HepG2 (cell line): ENCODE data around the gene MRPL51.

Experiments
- EP300 ChIP-seq, 3 experiments: sonication (generic) in 1 of 3; formaldehyde crosslinking in 1 of 3; IDR thresholded peaks; 2 replicates each; pipeline versions ENCODE4 v1.5.1 to v1.6.1; 2011 to 2020; ENCODE audit warnings: low read depth in 2 of 3, low read length in 2 of 3, borderline replicate concordance in 1 of 3, improper control_type of control experiment in 1 of 3, mild to moderate bottlenecking in 1 of 3, missing genetic modification reagents in 1 of 3, moderate library complexity in 1 of 3
- POLR2A ChIP-seq, 2 experiments: IDR thresholded peaks; 2 replicates each; pipeline ENCODE4 v1.6.1; 2011; ENCODE audit warnings: low read depth in 2 of 2, low read length in 2 of 2, mild to moderate bottlenecking in 1 of 2, moderate library complexity in 1 of 2; ENCODE audit not compliant: insufficient read depth in 1 of 2
- POLR2AphosphoS2 ChIP-seq: IDR thresholded peaks from 2 replicates; pipeline ENCODE4 v1.6.1; 2011; ENCODE audit warnings: low read depth, low read length, improper control_type of control experiment
- REST ChIP-seq, 2 experiments: IDR thresholded peaks; 2 replicates each; pipeline ENCODE4 v1.6.1; 2011 to 2012; ENCODE audit warnings: low read length in 2 of 2, borderline replicate concordance in 1 of 2, low read depth in 1 of 2, mild to moderate bottlenecking in 1 of 2, moderate library complexity in 1 of 2
- SRY ChIP-seq: sonication (generic); formaldehyde crosslinking; IDR thresholded peaks from 2 replicates; pipeline ENCODE4 v1.8.0; 2022; ENCODE audit warnings: mild to moderate bottlenecking, missing genetic modification reagents
- ZMYM3 ChIP-seq: sonication (generic); formaldehyde crosslinking; IDR thresholded peaks from 2 replicates; pipeline ENCODE4 v1.5.1; 2020; ENCODE audit warnings: mild to moderate bottlenecking, missing genetic modification reagents

DNA sequence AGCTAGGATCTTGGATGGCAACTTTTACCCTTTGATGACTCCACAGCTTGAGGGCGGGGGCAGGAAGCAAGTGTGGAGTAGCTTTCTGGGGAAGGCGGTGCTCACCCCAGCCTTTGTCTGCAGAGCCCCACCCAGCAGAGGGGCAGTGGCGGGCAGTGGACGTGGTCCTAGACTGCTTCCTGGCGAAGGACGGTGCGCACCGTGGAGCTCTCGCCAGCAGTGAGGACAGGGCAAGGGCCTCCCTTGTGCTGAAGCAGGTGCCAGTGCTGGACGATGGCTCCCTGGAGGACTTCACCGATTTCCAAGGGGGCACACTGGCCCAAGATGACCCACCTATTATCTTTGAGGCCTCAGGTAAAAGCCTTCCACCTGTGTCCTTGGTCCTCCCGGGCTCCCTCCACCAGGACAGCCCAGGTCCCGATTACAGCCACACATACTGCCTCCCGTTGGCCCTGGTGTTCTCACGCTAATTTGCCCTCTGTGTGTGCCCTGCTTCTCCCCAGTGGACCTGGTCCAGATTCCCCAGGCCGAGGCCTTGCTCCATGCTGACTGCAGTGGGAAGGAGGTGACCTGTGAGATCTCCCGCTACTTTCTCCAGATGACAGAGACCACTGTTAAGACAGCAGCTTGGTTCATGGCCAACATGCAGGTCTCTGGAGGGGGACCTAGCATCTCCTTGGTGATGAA lies 40.0 kb downstream of the MRPL51 start:
- TF ChIP-seq REST (IDR thresholded peaks at IDR 0.05; ENCODE audit: borderline replicate concordance in 1 of 2, low read depth in 1 of 2, low read length in 2 of 2) (no peak), POLR2A (IDR thresholded peaks at IDR 0.05; ENCODE audit: insufficient read depth in 1 of 2, low read depth in 2 of 2, low read length in 2 of 2) (no peak), POLR2AphosphoS2 (no peak), SRY (CRISPR knock-in tag) (no peak), EP300 (IDR thresholded peaks at IDR 0.05; ENCODE audit: low read depth in 2 of 2, low read length in 2 of 2) (no peak), EP300 (CRISPR knock-in tag; IDR thresholded peaks at IDR 0.05; ENCODE audit: borderline replicate concordance) (no peak), ZMYM3 (no peak)
